NCI-H2196 treated with DMSO at 0.1 percent for 48 hours (cell line): ENCODE measurements around the gene NDUFS5.
"Not testable (repeated sequence)": the region's sequence is repeated elsewhere in the genome, so short reads cannot be mapped to it uniquely, and the experiment has no call there.

Experiments
- DNase-seq: peaks from one replicate; lab custom pipeline; 2025; ENCODE audit not compliant: unreplicated experiment; lab: John Stamatoyannopoulos, UW

Gene NDUFS5

DNA sequence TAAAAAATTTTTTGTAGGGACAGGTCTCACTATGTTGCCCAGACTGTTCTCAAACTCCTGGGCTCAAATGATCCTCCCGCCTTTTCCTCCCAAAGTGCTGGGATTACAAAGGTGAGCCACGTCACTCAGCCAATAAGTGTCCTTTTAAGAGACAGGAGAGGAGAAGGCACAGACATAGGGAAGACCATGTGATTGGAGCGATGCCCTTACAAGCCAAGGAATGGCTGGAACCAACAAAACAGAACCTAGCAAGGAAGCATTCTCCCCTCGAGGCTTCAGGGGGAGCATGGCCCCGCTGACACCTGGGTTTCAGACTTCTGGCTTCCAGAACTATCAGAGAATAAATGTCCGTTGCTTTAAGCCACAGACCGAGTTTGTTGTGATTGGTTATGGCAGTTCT lies 37.0 kb downstream of the NDUFS5 start:
- DNase-seq, result no peak

GRCh38 chr1:39063775-39064174 lies 37.6 kb downstream of the NDUFS5 start:
- no peak for DNase-seq

GRCh38 chr1:39065542-39065941 lies 39.4 kb downstream of the NDUFS5 start:
- no peak for DNase-seq

DNA sequence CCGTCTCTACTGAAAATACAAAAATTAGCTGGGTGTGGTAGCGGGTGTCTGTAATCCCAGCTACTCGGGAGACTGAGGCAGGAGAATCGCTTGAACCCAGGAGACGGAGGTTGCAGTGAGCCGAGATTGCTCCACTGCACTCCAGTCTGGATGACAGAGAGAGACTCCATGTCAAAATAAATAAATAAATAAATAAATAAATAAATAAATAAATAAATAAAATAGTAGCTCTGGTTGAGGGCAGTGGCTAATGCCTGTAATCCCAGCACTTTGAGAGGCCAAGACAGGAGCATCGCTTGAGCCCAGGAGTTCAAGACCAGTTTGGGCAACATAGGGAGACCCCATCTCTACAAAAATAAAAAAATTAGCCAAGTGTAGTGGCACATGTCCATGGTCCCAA lies 42.1 kb downstream of the NDUFS5 start:
- not testable (repeated sequence) for DNase-seq

- not testable (repeated sequence) for DNase-seq
Measured at GRCh38 chr1:39071557-39071956, 45.4 kb downstream of the NDUFS5 start.

DNA sequence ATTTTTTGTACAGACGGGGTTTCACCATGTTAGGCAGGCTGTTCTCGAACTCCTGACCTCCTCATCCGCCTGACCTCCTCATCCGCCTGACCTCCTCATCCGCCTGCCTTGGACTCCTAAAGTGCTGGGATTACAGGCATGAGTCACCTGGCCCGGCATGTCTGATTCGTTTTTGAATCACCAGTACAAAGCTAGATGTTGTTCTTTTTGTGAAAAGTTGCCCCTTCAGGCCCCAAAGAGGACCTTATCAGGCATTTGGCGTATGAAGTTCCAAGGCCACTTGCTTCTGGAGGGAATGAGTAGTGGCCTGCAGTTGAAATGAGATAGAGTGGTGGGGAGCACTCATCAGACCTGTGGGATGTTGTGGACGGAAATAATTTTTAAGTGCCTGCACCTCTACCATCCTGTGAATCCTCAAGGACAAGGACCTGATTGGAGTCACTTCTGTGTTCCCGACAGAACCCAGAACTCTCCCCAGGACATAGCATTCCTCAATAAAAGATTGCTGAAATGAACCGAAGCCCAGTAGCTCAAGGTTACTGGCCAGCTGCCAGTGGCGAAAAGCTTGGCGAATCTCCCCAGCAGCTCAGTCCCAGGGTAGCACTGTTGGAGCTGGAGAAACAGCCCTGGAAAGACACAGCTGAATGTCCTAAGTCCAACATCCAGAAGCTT lies 50.1 kb downstream of the NDUFS5 start:
- DNase-seq, result no peak

GRCh38 chr1:39076799-39077148 lies 50.6 kb downstream of the NDUFS5 start:
- DNase-seq, result no peak

- no peak for DNase-seq
Measured at GRCh38 chr1:39080269-39080826, 54.2 kb downstream of the NDUFS5 start.

DNA sequence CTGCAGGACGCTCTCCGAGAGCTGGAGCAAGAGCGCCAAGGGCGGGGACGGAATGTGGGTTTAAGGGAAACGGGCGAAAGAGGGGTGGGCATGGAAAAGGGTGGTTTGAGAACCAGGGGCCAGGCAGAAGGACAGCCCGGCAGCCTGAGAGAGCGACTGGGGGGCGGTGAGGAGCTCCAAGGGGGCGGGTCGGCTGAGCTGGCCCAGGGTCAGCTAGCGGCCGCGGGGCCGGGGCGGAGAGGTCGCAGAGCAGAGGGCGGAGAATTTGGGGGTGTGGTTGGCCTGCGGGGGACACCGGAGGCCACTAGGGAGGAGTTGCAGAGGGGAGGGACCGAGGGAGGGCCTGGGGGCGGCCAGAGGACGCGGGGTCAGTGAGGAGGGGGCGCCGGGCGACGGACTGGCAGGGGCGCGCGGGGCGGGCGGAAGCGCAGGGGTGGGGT lies 54.7 kb downstream of the NDUFS5 start:
- no peak for DNase-seq

- DNase-seq, result no peak
Measured at GRCh38 chr1:39081271-39082009, 55.3 kb downstream of the NDUFS5 start.

DNA sequence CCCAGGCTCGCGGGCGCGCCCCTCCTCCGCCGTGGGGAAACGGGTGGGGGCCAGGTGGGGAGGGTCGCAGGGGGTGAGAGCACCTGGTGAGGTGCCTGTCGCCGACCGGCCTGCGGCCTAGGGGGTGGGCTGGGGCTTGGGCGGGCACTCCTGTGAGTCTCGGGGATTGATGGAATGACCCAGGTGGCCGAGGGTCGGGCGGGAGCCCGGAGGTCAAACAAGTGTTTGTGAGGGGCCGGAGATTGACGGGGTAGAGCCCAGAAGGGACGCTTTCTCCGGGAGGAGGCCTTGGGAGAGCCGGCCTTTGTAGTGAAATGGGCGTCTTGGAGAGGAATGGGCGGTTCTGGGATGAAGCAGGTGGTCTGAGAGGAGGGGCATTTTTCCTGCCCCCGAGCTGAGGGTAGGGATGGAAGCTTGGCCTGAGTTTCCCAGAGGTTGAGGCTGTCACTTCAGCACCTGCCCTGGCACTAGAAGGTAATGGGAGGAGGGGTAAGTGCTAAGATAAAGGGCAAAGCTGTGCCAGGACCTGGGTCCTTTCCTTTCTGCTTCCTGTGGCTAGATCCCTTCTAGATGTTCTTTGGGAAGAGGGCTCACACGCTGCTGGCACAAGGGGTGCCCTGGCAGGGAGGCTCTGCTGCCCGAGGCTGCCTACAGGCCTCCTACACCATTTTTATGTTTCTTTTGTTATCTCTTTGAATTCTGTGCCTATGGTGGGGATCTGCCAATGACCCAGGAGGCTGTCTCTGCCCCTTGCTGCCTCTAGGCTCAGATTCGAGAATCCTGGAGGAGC lies 56.1 kb downstream of the NDUFS5 start:
- DNase-seq, result no peak

GRCh38 chr1:39082811-39083576 lies 56.8 kb downstream of the NDUFS5 start:
- DNase-seq, result no peak

DNA sequence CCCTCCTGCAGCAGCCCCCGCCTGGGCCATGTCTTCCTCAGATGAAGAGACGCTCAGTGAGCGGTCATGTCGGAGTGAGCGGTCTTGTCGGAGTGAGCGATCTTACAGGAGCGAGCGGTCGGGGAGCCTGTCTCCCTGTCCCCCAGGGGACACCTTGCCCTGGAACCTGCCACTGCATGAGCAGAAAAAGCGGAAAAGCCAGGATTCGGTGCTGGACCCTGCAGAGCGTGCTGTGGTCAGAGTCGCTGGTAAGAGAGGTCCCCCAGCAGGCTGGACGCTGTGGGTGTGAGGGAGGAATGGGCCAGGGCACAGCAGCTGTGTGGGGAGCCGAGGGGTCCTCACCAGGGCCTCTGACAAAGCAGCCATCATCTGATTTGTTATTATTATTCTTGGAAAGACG lies 58.0 kb downstream of the NDUFS5 start:
- DNase-seq, result no peak
